GM18909 (cell line): ENCODE measurements around the gene DIPK1C.

Source experiments
- ATAC-seq: cut with Tn5 transposase; IDR thresholded peaks from one replicate; pipeline ENCODE4 v1.9.1; 2021; ENCODE audit warnings: mild to moderate bottlenecking; ENCODE audit not compliant: unreplicated experiment, poor library complexity

The DIPK1C gene

GRCh38 chr18:74425876-74426275 is 31.2 kb downstream of the DIPK1C start:
- ATAC-seq = no peak

- no peak for ATAC-seq
Measured at GRCh38 chr18:74425161-74425560, 31.9 kb downstream of the DIPK1C start.

GRCh38 chr18:74422541-74422940 is 34.6 kb downstream of the DIPK1C start:
- no peak for ATAC-seq

GRCh38 chr18:74420926-74421325 is 36.2 kb downstream of the DIPK1C start:
- no peak for ATAC-seq

DNA sequence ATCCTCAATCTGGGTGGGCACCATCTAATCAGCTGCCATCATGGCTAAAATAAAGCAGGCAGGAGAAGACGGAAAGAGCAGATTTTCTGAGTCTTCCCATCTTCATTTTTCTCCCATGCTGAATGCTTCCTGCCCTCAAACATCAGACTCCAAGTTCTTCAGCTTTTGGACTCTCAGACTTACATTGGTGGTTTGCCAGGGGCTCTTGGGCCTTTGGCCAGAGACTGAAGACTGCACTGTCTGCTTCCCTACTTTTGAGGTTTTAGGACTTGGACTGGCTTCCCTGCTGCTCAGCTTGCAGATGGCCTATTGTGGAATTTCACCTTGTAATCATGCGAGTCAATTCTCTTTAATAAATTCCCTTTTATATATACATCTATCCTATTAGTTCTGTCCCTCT is 36.6 kb downstream of the DIPK1C start:
- no peak for ATAC-seq

GRCh38 chr18:74419761-74420160 is 37.3 kb downstream of the DIPK1C start:
- ATAC-seq = no peak

DNA sequence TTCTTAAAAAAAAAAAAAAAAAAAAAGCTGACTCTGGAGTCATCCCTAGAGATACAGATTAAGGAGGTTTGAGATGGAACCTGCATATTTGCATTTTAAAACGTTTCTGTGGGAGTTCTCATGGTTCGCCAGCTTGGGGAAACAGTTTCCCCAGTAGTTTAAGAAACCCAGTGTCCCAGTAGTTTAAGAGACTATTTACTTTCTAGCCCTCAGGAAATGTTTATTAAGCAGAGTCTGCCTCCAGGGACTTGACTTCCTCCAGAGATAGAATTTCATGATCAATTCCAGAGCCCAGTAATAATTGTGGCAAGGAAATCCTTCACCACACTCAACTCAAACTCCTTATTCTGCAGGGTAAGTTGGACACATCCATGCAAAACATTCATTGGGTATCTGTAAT is 39.1 kb downstream of the DIPK1C start:
- ATAC-seq = no peak

DNA sequence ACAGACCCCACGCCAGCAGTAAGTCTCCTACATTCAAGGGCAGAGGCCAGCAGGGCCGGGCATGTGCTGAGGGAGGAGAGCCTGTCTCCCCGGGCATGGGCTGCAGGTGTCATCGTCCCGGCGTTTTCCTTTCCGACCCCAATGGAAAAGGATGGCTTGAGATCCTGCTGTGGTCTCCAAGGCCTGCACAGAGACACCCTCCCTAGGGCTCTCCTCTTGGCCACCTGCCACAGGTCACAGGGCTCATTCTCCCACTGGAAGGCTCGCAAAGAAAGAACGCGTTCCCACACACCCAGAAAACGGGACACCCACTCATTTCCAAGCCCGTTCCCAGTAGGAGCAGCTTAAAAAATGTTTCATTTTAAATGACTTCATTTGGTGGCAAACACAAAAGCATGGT is 41.0 kb downstream of the DIPK1C start:
- ATAC-seq = no peak

GRCh38 chr18:74414953-74415515 is 42.1 kb downstream of the DIPK1C start:
- no peak for ATAC-seq

DNA sequence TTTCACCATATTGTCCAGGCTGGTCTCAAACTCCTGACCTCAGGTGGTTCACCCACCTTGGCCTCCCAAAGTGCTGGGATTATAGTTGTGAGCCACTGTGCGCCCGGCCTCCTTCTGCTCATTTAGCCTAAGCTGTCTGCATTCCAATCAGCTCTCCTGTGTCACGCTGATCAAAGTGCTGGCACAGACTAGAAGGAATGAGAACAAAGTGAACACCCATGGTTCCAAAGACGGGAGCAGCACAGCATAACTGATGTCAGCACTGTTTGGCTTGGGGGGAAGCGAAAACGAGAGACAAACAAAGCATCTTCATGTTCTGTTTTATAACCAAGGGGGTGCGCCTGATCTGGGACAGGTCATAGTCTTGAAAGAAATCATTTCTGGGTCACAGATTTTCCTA is 43.3 kb downstream of the DIPK1C start:
- no peak for ATAC-seq

DNA sequence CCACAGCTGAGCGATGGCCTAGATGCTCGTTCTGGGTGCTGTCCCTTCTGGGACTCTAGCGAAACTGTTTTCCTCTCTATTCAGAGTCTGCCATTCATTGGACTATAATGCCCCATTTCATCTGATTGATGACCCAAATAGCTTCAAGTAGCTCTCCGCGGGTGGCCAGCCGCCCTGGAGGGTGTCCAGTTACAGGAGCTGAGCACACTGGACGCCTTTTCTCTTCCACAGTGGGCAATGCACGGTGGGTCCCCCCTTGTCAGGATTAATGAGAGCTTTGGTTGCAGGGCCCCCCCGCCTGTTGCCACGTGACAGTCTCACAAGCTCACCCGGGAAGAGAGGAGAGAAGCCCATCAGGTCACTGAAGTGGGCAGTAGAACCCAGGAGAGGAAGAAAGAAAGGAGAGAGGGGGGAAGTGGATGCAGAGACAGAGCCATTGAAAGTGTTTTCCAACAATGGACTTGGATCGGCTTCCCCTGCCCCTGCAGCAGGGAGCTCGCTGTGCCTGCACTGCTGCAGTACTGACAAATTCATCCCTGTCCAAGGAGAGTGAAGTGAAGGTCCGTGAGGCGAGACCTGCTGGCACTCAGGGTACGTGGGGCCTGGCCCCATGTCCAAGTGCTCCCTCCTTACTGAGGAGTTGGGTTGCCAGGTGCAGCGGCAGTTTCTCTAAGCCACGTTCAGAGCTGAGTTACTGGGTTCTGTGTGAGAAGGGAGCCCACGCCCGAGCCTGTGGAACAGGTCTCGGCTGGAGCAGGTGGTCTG is 44.8 kb downstream of the DIPK1C start:
- ATAC-seq = no peak

GRCh38 chr18:74411475-74411874 is 45.6 kb downstream of the DIPK1C start:
- ATAC-seq = no peak

- no peak for ATAC-seq
Measured at GRCh38 chr18:74410441-74410992, 46.6 kb downstream of the DIPK1C start.

- peak; percentile 78 for ATAC-seq
Measured at GRCh38 chr18:74407888-74408287, 49.2 kb downstream of the DIPK1C start.

DNA sequence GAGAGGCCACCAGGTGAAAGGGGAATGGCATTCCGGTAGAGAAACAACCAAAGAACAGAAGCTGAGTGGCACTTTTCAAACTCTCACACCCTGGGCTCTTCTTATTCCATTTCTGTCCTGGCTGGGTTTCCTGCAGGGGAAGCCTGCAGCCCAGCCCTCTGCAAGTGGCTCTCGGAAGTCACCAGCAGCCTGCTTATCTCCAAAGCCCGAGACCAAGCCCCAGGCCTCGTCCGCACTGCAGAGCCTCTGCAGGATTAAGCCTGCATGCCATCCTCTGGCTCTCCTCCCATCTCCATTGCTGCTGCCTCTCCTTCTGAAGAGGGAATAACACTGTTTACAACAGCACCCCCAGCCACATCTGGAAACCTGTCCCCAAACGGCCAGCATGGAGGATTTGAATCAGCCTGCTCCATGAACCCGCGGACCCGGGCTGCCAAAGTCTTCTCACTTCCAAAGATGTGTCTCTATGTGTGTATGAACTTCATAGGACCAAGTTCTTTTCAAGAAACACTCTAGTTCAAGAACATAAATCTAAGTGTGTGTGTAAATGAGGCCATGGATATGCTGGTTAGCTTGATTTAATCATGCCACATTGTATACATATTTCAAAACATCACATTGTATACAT is 54.2 kb downstream of the DIPK1C start:
- ATAC-seq = no peak

GRCh38 chr18:74400813-74401212 is 56.3 kb downstream of the DIPK1C start:
- no peak for ATAC-seq

- ATAC-seq = no peak
Measured at GRCh38 chr18:74399091-74399887, 57.8 kb downstream of the DIPK1C start.

- no peak for ATAC-seq
Measured at GRCh38 chr18:74397572-74397971, 59.5 kb downstream of the DIPK1C start.

DNA sequence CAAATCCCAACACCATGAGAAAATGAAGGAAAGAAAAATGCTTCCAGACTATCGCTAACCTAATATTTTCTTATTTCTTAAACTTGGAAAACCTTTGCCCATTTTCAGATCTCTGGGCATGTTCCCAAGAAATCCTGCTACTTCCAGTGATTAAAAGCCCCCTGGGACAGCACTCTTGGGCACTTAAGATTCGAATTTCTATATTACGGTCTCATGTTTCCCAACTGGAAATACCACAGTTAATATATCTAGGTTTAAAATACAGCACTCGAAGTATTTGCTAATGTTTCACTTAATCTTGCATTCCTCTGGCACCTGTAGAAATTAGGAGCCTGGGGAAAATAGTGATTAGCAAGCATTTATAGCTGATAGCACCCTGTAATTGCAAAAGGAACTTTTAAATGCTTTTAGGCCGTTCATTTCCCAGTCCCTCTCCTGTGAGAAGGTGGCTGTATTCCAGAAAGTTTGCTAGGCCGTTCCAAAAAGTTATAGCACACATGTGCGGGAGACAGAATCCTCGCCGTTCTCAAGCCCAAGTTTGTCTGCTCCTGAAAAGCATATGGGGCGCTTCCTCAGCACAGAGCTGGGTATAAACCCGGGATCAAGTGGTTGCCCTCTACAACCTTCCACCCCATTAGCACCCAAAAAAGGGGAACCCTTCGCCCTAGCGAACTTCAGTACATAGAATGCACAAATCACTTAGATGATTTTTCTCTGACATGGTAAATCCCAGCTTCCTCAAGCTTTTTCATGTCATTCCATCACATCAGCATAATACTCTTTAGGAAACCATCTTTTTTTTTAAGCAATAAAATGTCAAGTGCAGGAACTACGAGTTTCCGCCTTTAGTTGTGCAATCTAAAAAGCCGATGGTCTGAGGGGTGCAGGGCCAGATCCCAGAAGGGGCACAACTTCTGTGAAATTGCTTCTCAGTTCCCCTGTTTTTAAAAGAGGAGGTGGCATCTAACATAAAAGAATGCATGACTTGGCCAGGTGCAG is 60.6 kb downstream of the DIPK1C start:
- ATAC-seq = no peak
